H54 (cell line): ENCODE results near the gene TRIM31.
"Not testable (repeated sequence)": the region's sequence is repeated elsewhere in the genome, so short reads cannot be mapped to it uniquely, and the experiment has no call there.

Experiments
- DNase-seq: peaks from one replicate; pipeline ENCODE4 v3.0.0; 2011; ENCODE audit warnings: low spot score, mixed read lengths; ENCODE audit not compliant: insufficient read length
- FAIRE-seq: peaks from 3 replicates; lab custom pipeline; 2011; peaks lifted over from hg19 to GRCh38; lab: Jason Lieb, UNC
- POLR2A ChIP-seq: IDR thresholded peaks from 2 replicates; pipeline ENCODE4 v1.6.1; 2011; ENCODE audit warnings: low read depth, mild to moderate bottlenecking, low read length

Gene TRIM31

DNA sequence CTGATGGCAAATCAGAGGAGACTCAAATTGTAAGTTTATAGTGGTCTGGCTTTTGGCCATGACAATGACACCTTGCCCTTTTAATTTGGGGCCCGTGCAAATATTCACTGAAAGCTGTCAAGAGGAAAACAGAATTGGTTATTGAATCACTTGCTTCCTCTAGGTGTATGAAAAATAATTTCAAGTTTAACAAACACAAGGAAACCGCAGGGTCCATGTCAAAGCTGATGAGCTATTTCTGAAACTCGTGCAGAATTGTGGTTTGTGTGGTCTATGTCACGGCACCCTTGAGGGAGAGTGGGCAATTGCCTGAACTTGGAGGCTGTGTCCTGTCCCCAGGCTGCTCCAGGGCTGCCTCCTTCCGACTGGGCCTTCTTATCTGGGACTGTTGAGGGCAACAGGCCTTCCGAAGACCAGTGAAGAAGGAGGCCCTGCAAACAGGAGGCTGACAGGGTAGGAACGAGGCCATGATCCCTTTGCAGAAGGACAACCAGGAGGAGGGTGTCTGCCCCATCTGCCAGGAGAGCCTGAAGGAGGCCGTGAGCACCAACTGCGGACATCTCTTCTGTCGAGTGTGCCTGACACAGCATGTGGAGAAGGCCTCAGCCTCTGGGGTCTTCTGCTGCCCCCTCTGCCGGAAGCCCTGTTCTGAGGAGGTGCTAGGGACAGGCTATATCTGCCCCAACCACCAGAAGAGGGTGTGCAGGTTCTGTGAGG, 23.8 kb upstream of the TRIM31 start:
- DNase-seq (no peak), FAIRE-seq (no peak)
- no peak for TF ChIP-seq POLR2A

DNA sequence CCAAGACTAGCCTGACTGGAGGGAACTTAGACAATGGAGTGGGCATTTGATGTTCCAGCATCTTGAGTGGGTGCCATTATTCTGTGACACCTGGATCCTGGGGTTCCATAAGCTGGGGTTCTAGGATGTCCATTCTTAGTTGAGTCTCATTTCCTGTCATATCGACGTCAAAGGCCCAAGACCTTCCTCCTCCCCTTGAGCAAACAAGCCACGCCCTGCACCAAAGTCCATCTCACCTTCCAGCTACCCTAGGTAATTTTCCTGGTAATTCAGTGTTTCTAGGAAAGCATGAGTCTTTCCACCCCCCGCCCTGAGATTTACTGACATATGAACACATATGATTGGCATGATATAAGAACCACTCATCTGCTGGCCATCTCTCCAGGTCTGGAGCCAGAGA, 22.9 kb upstream of the TRIM31 start, which contains the start of gene TRIM40:
Gene TRIM40, plus strand, starts transcription at position 384 of the 400 bp plus-strand sequence. CDS start 897 bp downstream, outside the sequence.
- no peak for FAIRE-seq
- no peak for TF ChIP-seq POLR2A
- DNase-seq, result no peak

DNA sequence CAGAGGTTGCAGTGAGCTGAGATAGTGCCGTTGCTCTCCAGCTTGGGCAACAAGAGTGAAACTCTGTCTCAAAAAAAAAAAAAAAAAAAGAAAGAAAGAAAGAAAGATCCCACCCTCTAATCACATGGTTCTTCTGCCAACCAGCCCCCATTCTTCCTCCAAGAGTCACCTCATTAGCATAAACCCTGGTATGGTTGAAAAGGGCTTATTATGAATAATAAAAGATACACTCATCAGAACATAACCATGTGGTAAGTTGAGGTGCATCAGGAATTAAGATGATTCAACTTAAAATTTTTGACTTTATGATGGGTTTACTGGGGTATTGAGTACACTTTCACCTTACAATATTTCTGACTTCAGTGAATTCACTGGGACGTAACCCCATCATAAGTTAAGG, 22.3 kb upstream of the TRIM31 start:
- no peak for FAIRE-seq
- no peak for DNase-seq
- TF ChIP-seq POLR2A, result no peak

DNA sequence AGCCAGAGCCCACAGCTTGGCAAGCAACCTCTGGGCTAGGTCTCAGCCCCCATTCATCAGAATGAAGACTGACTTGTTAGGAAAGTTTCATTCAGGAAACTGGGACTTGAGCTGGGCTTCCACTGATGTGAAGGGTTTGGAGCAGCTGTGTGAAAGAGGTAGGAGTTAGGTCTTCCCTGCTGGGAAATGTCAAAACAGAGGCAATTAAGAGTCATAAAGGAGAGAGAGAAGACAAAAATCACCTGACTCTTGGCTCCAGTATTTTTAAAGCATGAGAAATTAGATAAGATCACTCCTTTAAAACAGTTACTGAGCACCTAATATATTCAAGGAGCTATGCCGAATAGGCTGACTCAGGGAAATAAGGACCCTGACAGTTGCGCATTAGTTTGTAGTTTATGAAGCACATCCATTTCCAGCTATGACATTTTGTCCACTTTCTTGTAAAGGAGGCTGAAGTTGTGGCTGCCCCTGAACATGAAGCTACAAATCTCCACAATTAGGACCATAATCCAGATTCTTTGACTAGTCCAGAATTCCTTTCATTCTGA, 19.1 kb upstream of the TRIM31 start:
- DNase-seq (no peak), FAIRE-seq (no peak)
- no peak for TF ChIP-seq POLR2A

GRCh38 chr6:30130887-30131862, 18.3 kb upstream of the TRIM31 start:
- TF ChIP-seq POLR2A, result no peak
- DNase-seq, result peak; percentile 82
- peak; percentile 98 for FAIRE-seq

GRCh38 chr6:30130179-30130679, 17.3 kb upstream of the TRIM31 start:
- no peak for FAIRE-seq
- no peak for TF ChIP-seq POLR2A

GRCh38 chr6:30129265-30130178, 16.6 kb upstream of the TRIM31 start:
- DNase-seq, result no peak
- TF ChIP-seq POLR2A, result no peak
- no peak for FAIRE-seq

More at GRCh38 chr6:30130179-30130679, 17.3 kb upstream of the TRIM31 start:
- DNase-seq, result no peak

DNA sequence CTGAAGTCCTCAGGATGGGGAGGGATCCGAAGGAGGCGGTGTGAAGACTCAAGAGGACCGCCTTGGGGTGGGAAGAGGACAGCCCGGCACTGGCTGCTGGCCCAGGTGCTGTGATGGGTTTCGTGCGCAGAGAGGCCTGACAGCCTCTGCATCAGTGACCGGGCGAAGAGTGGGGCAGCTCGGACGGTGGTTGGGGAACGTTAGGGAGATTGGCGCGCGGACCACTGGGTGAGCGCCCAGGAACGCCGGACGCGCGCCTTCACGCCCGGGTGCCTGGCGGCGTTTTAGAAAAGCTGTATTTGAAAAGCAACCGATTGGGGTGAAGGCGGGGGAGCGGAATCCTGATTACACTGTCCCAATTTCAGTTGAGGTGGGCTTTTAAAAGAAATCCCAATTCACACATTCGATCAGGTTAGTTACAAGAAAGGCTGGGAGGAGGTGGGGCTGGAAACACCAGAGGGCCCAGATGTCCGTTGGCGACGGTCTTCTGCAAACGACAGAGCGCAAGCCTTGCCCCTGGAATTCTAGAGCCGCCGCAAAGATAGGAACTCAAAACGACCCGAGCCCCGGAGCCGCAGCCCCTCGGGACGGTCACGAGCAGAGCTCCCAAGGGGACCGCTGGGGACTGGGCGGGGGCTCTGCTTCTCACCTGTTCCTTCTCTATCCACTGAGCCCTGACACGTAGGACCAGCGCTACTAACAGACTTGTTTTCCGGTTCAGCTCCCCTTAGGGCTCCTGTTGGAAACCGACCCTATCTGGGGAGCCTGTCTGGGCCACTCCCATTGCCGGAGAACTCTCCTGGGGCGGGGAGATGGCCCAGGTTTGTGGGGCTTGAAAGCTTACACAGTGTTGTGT, 14.6 kb upstream of the TRIM31 start:
- no peak for FAIRE-seq
- no peak for TF ChIP-seq POLR2A
- DNase-seq, result no peak

GRCh38 chr6:30122515-30122914, 9.6 kb upstream of the TRIM31 start:
- no peak for TF ChIP-seq POLR2A
- FAIRE-seq (no peak), DNase-seq (no peak)

DNA sequence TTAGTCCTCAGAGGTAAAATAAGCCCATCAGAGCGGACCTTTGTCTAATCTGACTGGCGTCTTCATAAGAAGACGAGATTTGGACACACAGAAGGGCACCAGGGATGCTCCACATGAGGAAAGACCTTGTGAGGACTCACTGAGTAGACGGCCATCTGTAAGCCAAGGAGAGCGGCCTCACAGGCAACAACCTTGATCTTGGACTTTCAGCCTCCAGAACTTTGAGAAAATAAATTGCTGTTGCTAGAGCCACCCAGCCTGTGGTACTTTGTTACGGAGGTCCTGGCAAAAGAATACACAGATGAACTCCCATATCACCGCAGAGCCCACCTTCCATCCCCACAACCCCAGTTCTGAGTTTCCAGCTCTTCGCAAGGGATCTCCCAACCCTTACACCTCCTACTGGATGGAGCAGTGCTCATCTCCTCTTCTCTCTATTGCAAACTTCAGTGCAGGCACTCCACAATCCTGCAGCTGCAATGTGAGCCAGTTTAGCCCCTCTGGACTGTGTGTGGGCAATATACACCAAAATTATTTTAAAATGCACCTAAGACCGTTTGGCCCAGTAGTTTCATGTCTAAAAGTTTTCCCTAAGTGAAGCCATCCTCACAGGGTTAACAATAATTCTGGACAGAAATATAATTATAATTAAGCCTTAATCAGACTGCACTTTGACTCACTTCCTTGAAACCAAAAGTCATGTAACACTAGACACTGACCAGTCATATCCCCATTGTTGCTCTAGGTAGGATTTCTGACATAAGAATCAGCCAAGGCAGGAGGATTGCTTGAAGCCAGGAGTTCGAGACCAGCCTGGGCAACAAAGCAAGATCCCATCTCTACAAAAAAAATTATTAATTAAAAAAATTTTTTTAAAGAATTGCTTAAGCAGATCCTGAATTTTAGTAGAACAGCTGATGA, 8.8 kb upstream of the TRIM31 start:
- FAIRE-seq, result no peak

GRCh38 chr6:30118691-30119090, 5.8 kb upstream of the TRIM31 start:
- FAIRE-seq, DNase-seq: not testable (repeated sequence)

More for the DNA sequence above, 8.8 kb upstream of the TRIM31 start:
- TF ChIP-seq POLR2A, result no peak
- no peak for DNase-seq
